ENCODE measurements around the gene LRRC74B.

GRCh38 chr22:21077884-21078508 is 32.2 kb downstream of the LRRC74B start:
- TF ChIP-seq EZH2 (IDR thresholded peaks at IDR 0.05; ENCODE audit: insufficient read depth, poor library complexity, severe bottlenecking) (no peak), EZH2phosphoT487 (IDR thresholded peaks at IDR 0.05; ENCODE audit: insufficient read depth, low read depth) (no peak)
